GM18507 (cell line): ENCODE data around the gene CIB2.

Experiments used
- DNase-seq: peaks from one replicate; pipeline ENCODE4 v3.0.0; 2011; ENCODE audit warnings: low read depth; ENCODE audit not compliant: insufficient read length; ENCODE audit errors: extremely low spot score
- FAIRE-seq: peaks from 2 replicates; lab custom pipeline; 2011; peaks lifted over from hg19 to GRCh38; lab: Jason Lieb, UNC

The CIB2 gene

GRCh38 chr15:78055919-78056713, 75.1 kb downstream of the CIB2 start:
- DNase-seq, result no peak
- peak; percentile 31 for FAIRE-seq

DNA sequence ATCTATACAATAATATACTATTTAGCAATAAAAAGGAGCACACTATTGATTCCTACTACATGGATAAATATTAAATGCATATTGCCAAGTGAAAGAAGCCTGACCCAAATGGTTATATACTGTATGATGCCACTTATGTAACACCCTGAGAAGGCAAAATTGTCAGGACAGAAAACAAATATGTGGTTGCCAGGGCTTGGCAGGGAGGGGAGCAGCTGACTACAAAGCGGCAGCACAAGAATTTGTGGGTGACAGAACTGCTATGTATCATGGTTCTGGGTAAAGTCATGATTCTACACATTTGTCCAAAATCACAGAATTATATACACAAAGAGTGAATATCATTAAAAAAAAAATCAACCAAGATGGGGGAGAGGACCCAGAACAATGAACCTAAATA, 76.3 kb downstream of the CIB2 start:
- no peak for DNase-seq
- no peak for FAIRE-seq
